ENCODE data around the gene RHBDF1.
"Not testable (repeated sequence)": the region's sequence is repeated elsewhere in the genome, so short reads cannot be mapped to it uniquely, and the experiment has no call there.

DNA sequence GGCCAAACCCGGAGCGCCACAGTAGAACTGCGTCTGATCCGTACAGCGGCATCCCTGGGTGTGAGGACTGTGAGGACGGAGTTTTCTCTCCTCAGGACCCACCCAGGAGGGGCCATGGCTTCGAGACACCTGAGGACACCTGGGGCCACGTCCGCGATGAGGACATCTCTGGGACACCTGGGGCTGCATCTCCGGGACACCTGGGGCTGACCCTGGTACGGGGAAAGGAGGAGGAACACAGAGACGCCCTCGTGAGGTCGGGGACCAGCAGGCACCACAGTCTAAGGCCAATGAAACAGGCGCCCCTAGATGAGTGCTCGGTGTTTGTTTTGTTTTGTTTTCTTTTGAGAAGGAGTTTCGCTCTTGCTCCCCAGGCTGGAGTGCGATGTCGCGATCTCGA is 48.3 kb downstream of the RHBDF1 start:
- TF ChIP-seq, protein P1, sequence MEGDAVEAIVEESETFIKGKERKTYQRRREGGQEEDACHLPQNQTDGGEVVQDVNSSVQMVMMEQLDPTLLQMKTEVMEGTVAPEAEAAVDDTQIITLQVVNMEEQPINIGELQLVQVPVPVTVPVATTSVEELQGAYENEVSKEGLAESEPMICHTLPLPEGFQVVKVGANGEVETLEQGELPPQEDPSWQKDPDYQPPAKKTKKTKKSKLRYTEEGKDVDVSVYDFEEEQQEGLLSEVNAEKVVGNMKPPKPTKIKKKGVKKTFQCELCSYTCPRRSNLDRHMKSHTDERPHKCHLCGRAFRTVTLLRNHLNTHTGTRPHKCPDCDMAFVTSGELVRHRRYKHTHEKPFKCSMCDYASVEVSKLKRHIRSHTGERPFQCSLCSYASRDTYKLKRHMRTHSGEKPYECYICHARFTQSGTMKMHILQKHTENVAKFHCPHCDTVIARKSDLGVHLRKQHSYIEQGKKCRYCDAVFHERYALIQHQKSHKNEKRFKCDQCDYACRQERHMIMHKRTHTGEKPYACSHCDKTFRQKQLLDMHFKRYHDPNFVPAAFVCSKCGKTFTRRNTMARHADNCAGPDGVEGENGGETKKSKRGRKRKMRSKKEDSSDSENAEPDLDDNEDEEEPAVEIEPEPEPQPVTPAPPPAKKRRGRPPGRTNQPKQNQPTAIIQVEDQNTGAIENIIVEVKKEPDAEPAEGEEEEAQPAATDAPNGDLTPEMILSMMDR (IDR thresholded peaks at IDR 0.05) = not testable (repeated sequence)
- TF ChIP-seq POLR2A (IDR thresholded peaks at IDR 0.05) = not testable (repeated sequence)
